Esophagus (tissue), 2 donors: ENCODE data around the gene CTBS. TPM values are rescaled to one million over a fixed set of nuclear protein-coding genes. Genes with fewer than 3 reads are reported as not detected.
"Not testable (repeated sequence)": the region's sequence is repeated elsewhere in the genome, so short reads cannot be mapped to it uniquely, and the experiment has no call there.

Source experiments
- H3K27ac ChIP-seq, 2 donors: one replicate each; pipeline ENCODE4 v1.5.1; 2013; ENCODE audit warnings: low read depth in 2 of 2, mild to moderate bottlenecking in 2 of 2, inconsistent platforms in 1 of 2, low read length in 1 of 2, moderate library complexity in 1 of 2
- H3K27me3 ChIP-seq, 2 donors: one replicate each; pipeline ENCODE4 v1.6.1; 2013; ENCODE audit warnings: low read length in 2 of 2, control low read depth in 1 of 2, mild to moderate bottlenecking in 1 of 2; ENCODE audit not compliant: insufficient read depth in 2 of 2, control insufficient read depth in 1 of 2
- H3K36me3 ChIP-seq, 2 donors: one replicate each; pipeline ENCODE4 v1.6.1; 2013; ENCODE audit warnings: low read length in 1 of 2; ENCODE audit not compliant: control insufficient read depth in 2 of 2, insufficient read depth in 2 of 2
- H3K4me1 ChIP-seq, 2 donors: one replicate each; pipeline ENCODE4 v1.6.1; 2013; ENCODE audit warnings: low read length in 1 of 2; ENCODE audit not compliant: control insufficient read depth in 2 of 2, insufficient read depth in 2 of 2
- H3K4me3 ChIP-seq, 2 donors: one replicate each; pipeline ENCODE4 v1.5.1; 2013; ENCODE audit warnings: low read length in 2 of 2, mild to moderate bottlenecking in 2 of 2, low read depth in 1 of 2, moderate library complexity in 1 of 2
- H3K9me3 ChIP-seq, 2 donors: one replicate each; pipeline ENCODE4 v1.6.1; 2013; ENCODE audit warnings: mild to moderate bottlenecking in 2 of 2, low read depth in 1 of 2, low read length in 1 of 2, moderate library complexity in 1 of 2; ENCODE audit not compliant: control insufficient read depth in 2 of 2, insufficient read depth in 1 of 2
- WGBS, 2 donors: extraction: QIAGEN DNeasy Blood & Tissue Kit; methylation state at CpG; one replicate each; pipeline ENCODE4 v1.1.7; 2013; 5-methylcytosine and 5-hydroxymethylcytosine counted together
- polyA plus RNA-seq, 2 donors: library from polyadenylated mRNA; stranded (reverse); fragments of 200-250 nt; gene quantifications; one replicate each; pipeline ENCODE4 v1.2.3, GENCODE V29; 2013
- donor health status: healthy with polysubstance abuse.
- donor health status: Bipolar disorder and iron deficiency.

CTBS gene
- polyA plus RNA-seq, 2 donors = 3.2 to 6.9 TPM

DNA sequence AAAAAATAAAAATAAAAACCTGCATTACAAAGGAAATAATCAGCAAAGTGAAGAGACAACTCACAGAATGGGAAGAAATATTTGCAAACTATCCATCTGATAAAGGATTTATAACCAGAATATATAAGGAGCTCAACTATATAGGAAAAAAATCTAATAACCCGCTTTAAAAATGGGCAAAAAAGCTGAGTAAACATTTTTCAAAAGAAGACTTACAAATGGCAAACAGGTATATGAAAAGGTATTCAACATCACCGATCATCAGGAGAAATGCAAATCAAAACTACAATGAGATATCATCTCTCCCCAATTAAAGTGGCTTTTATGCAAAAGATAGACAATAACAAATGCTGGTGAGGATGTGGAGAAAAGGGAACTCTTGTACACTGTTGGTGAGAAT lies 64.1 kb downstream of the CTBS start:
- no peak overlapping the region for H3K4me3 ChIP-seq
- H3K27me3 ChIP-seq = no peaks in the 10 kb centered on the region
- no peaks in the 10 kb centered on the region for H3K4me1 ChIP-seq
- WGBS, 2 donors = 43 to 55% methylated on average over 2 of the region's 2 CpGs
- no peak overlapping the region for H3K27ac ChIP-seq
- no peaks in the 10 kb centered on the region for H3K9me3 ChIP-seq
- H3K36me3 ChIP-seq = no peaks in the 10 kb centered on the region

DNA sequence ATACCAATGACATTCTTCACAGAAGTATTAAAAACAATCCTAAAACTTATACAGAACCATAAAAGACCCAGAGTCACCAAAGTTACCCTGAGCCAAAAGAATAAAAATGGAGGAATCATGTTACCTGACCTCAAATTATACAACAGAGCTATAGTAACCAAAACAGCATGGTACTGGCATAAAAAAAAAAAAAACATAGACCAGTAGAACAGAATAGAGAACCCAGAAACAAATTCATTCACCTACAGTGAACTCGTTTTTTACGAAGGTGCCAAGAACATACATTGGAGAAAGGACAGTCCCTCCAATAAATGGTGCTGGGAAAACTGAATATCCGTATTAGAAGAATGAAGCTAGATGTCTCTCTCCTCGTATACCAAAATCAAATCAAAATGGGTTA lies 65.2 kb downstream of the CTBS start:
- no peak overlapping the region for H3K4me3 ChIP-seq
- H3K36me3 ChIP-seq = no peaks in the 10 kb centered on the region
- H3K9me3 ChIP-seq = no peaks in the 10 kb centered on the region
- H3K27ac ChIP-seq = no peak overlapping the region
- H3K4me1 ChIP-seq = no peaks in the 10 kb centered on the region
- H3K27me3 ChIP-seq = no peaks in the 10 kb centered on the region
- WGBS, 2 donors = 98 to 99% methylated on average over 4 of the region's 4 CpGs

GRCh38 chr1:84508510-84508909 lies 65.7 kb downstream of the CTBS start:
- Histone ChIP-seq H3K9me3 (no peaks in the 10 kb centered on the region), H3K27ac (no peak overlapping the region), H3K27me3 (no peaks in the 10 kb centered on the region), H3K4me1 (no peaks in the 10 kb centered on the region), H3K36me3 (no peaks in the 10 kb centered on the region), H3K4me3 (no peak overlapping the region)
- WGBS, 2 donors = 96 to 97% methylated on average over 1 of the region's 1 CpG

- not testable (repeated sequence) for H3K36me3 ChIP-seq, H3K9me3 ChIP-seq, H3K27ac ChIP-seq, H3K27me3 ChIP-seq, H3K4me1 ChIP-seq, H3K4me3 ChIP-seq
- WGBS, 2 donors = 92 to 95% methylated on average over 14 of the region's 14 CpGs
Measured at GRCh38 chr1:84507887-84508286, 66.4 kb downstream of the CTBS start.

GRCh38 chr1:84506729-84507453 lies 67.3 kb downstream of the CTBS start:
- no peaks in the 10 kb centered on the region for H3K9me3 ChIP-seq
- H3K36me3 ChIP-seq = no peaks in the 10 kb centered on the region
- WGBS, 2 donors = 15 to 18% methylated on average over 26 of the region's 26 CpGs
- peak overlapping the region; percentile 94 to 96 for H3K27ac ChIP-seq
- no peaks in the 10 kb centered on the region for H3K27me3 ChIP-seq
- no peaks in the 10 kb centered on the region for H3K4me1 ChIP-seq
- peak overlapping the region; percentile 83 to 100 for H3K4me3 ChIP-seq

GRCh38 chr1:84506002-84506728 lies 68.1 kb downstream of the CTBS start, which contains the start of the genes GNG5 and SPATA1:
TSS of gene GNG5 (minus strand) at chr1:84506581. CDS start at chr1:84506091, 490 bp downstream.
TSS of gene SPATA1 (plus strand) at chr1:84506386. CDS start at chr1:84516360, 9,974 bp downstream.
- Histone ChIP-seq H3K9me3 (no peaks in the 10 kb centered on the region), H3K27me3 (no peaks in the 10 kb centered on the region), H3K4me1 (no peaks in the 10 kb centered on the region), H3K4me3 (peak within 1 kb of the TSS; percentile 83 to 100), H3K36me3 (no peaks in the 10 kb centered on the region), H3K27ac (peak within 1 kb of the TSS; percentile 94 to 96)
- WGBS, 2 donors = 0 to 1% methylated on average over 42 to 60 of the region's 60 CpGs

DNA sequence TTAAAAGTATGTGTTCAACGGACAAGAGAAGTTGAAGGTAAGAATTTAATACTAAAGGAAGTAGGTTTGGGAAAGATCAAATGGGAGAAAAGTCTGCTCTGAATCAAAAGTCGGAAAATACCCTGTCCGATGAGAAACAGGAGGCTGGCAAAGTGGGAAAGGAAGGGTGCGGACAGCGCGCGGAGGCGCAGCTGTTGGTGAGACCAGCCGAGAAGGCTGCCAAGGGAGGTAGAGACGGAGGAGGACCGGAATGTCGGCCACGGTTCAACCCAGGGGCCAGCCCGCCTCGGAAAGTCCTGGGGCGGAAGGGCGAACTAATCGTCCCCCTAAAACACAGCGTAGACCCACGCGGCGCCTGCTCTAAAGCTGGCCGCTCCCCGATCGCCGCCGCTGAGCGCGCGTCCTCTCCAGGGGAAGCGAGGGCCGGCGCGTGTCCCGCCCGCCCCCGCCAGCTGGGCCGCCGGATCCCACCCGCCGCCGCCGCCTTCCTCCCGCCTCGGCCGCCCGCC lies 68.7 kb downstream of the CTBS start:
- 0 to 1% methylated on average over 17 to 47 of the region's 47 CpGs for WGBS, 2 donors
- Histone ChIP-seq H3K36me3 (no peaks in the 10 kb centered on the region), H3K9me3 (no peaks in the 10 kb centered on the region)

GRCh38 chr1:84504580-84505492 lies 69.4 kb downstream of the CTBS start:
- Histone ChIP-seq H3K27me3 (no peaks in the 10 kb centered on the region), H3K36me3 (peaks cover under 1 to 3% of the 10 kb centered on the region in 2 donors), H3K9me3 (no peaks in the 10 kb centered on the region), H3K27ac (peak overlapping the region; percentile 69 to 96), H3K4me3 (peak overlapping the region; percentile 83 to 100), H3K4me1 (no peaks in the 10 kb centered on the region)
- WGBS, 2 donors = 4 to 6% methylated on average over 17 of the region's 17 CpGs

More for the DNA sequence above, 68.7 kb downstream of the CTBS start:
- H3K27me3 ChIP-seq = no peaks in the 10 kb centered on the region
- H3K27ac ChIP-seq = peak overlapping the region; percentile 94 to 96
- H3K4me3 ChIP-seq = peak overlapping the region; percentile 83 to 100
- no peaks in the 10 kb centered on the region for H3K4me1 ChIP-seq

DNA sequence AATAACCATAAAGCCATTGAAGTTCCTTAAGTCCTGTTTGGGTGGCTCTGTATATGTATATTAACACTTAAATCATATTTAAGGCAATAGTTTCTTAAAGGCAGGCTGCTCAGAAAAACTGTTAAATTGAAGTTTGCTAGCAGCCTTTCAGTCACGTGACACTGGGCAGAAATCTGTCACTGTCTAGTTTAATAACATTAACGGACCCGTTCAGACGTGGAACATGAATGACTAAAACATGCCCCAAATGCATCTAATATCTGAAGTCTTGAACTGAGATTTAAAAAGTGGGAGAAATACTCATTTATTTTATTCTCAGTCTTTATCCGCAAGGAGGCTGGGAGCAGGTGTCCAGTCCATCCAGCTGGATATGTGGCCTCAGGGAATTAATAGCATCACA lies 71.3 kb downstream of the CTBS start:
- H3K4me3 ChIP-seq = no peak overlapping the region
- H3K27ac ChIP-seq = no peak overlapping the region
- no peaks in the 10 kb centered on the region for H3K27me3 ChIP-seq
- H3K4me1 ChIP-seq = no peaks in the 10 kb centered on the region
- H3K36me3 ChIP-seq = peaks cover 2 to 5% of the 10 kb centered on the region in 2 donors
- WGBS, 2 donors = 41 to 47% methylated on average over 5 of the region's 5 CpGs
- H3K9me3 ChIP-seq = no peaks in the 10 kb centered on the region
